Globus pallidus (tissue), 1 donor: ENCODE measurements around the gene EXTL2.
"Not testable (repeated sequence)": the region's sequence is repeated elsewhere in the genome, so short reads cannot be mapped to it uniquely, and the experiment has no call there.

ENCODE experiments used
- DNase-seq: peaks from one replicate; pipeline ENCODE4 v3.0.0-alpha.2; 2015; ENCODE audit warnings: low spot score

Gene EXTL2

GRCh38 chr1:100902365-100902764, 7.7 kb upstream of the EXTL2 start:
- no peak for DNase-seq

GRCh38 chr1:100896481-100896982, 1.9 kb upstream of the EXTL2 start:
- DNase-seq, result no peak

DNA sequence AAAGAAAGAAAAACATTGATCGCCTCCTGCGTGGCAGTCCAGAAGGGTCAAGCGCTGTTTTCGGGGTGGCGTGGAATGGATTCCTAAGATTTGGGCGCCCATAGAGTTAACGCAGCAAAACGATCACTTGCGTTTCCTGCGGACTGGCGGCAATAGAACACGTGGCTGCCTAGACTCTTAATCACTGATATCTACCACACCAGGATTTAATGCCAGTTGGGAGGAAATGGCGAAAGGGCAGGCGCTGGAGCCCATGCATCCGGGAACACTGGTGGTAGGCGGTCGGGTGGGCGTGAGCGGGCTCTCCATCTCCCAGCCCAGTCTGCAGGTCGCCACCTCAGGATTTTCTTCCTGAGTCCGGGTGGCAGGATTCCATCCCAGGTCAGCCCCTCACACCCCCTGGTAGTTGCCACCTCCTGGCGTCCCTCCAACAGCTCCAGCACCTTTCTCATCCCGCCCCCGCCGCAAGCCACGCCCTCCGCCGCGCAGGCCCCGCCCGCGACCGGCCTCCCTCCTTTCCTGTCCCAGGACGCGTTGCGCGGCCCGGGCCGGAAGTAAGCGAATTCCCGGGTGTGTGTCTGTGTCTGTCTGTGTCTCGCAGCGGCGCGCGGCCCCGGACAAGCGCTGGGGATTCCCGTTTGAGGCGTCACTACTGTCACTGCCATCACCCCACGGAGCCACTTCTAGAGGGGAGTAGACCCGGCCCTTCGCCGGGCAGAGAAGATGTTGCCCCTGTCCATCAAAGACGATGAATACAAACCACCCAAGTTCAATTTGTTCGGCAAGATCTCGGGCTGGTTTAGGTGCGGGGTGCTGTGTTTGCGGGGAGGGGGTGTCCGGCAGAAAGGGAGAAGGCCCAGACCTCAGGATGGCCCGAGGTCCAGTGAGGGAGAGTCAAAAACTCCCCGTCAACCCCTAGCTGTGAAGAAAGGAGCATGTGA, 1.2 kb upstream of the EXTL2 start, which contains the start of gene SLC30A7:
Gene SLC30A7, plus strand, starts transcription at position 551 of the 941 bp plus-strand sequence. Its CDS starts 173 bp downstream, at position 724.
- DNase-seq, result peak; percentile 90

GRCh38 chr1:100893718-100894117, 924 bp downstream of the EXTL2 start:
- no peak for DNase-seq

- DNase-seq, result no peak
Observed at GRCh38 chr1:100892554-100892953, 2.1 kb downstream of the EXTL2 start.

- DNase-seq, result no peak
Observed at GRCh38 chr1:100891380-100891779, 3.3 kb downstream of the EXTL2 start.

GRCh38 chr1:100889869-100890482, 4.7 kb downstream of the EXTL2 start:
- not testable (repeated sequence) for DNase-seq

DNA sequence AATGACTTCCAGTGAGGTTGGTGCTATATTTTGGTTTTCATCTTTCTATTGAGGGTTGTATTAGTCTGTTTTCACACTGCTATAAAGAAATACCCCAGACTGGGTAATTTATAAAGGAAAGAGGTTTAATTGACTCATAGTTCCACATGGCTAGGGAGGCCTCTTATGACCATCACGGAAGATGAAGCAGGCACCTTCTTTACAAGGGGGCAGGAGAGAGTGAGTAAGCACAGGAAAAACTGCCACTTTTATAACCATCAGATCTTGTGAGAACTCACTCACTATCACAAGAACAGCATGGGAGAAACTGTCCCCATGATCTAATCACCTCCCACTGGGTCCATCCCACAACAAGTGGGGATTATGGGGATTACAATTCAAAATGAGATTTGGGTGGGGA, 5.6 kb downstream of the EXTL2 start:
- DNase-seq, result not testable (repeated sequence)

- no peak for DNase-seq
Observed at GRCh38 chr1:100883963-100884362, 10.7 kb downstream of the EXTL2 start.

DNA sequence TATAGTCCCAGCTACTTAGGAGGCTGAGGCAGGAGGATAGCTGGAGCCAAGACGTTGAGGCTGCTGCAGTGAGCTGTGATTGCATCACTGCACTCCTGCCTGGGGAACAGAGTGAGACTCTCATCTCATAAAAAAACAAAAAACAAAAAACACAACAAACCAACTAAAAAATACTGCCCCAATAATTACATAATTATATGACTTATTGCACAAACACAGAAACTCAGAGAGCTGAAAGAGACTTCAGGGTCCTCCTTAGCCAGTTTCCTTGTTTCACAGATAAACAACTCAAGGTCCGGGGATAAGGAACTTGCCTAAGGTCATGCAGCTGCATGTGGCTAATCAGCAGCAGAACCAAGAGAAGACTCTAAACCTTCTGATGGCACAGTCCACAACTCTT, 11.9 kb downstream of the EXTL2 start:
- no peak for DNase-seq

GRCh38 chr1:100881687-100882086, 13.0 kb downstream of the EXTL2 start:
- no peak for DNase-seq

DNA sequence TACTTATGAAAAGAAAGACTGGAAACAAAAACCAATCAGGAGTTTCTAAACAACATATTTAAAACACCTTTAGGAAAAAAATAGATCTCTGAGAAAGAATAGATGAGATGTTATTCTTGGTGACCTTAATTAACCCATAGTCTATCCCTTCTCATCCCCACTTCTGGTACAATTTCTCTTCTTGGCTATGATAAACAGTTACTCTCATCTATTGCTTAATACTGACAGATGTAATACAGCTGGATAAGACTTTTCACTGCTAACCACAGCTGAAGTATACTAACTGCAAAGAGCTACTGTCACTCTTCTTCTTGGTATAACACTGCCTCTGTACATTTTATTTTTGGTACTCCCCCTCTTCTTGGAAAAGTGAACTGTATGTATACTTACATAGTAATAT, 15.2 kb downstream of the EXTL2 start:
- DNase-seq, result no peak

DNA sequence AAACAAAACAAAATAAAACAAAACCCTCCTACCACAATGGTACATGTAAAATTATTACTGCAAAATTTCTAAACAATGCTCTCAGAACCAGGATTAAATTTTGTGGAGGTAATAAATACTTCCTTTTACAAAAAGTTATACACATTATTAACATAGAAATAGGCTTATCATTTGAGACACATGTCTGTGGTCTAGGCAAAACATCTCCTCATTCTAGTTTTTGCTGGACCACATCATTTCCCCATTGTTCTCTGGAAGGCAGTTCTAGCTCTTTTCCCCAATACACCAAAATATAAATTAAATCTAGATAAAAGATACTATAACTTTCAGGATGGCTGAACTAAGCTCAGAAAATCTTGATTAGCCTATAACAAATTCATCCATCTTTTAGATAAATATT, 18.4 kb downstream of the EXTL2 start:
- no peak for DNase-seq

DNA sequence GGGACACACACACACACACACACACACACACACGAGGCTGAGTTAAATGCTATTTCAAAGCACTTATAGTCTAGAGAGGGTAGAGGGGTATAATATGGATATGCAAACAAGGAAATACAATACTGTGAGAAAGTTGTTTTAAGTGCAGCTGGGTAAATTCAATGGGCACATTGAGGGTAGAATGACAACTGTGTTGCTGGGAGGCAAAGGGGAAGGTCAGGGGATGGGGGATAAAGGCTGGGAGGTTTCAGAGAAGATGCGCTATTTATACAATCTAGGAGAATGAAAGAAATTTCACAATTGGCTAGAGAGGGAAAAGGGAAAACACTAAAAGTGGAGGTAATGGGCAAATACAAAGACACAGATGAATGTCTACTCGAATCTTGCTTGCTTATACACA, 19.4 kb downstream of the EXTL2 start:
- DNase-seq, result no peak

- DNase-seq, result no peak
Observed at GRCh38 chr1:100874433-100874832, 20.2 kb downstream of the EXTL2 start.

GRCh38 chr1:100869996-100870395, 24.6 kb downstream of the EXTL2 start:
- DNase-seq, result no peak

GRCh38 chr1:100868364-100868995, 26.2 kb downstream of the EXTL2 start:
- DNase-seq, result peak; percentile 37

DNA sequence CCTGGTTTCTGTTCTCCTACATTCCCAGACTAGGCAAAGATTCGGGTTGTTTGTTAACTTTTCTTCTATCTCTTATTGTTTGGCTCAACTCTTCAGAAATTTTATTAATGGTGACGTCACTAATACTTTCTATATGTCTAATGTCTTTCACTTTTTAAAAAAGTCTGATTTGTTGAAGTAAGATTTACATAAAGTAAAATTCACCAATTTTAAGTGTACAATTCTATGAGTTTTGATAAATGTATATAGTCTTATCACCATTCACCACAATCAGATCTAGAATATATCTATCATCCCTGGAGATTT, 27.8 kb downstream of the EXTL2 start:
- DNase-seq, result no peak

DNA sequence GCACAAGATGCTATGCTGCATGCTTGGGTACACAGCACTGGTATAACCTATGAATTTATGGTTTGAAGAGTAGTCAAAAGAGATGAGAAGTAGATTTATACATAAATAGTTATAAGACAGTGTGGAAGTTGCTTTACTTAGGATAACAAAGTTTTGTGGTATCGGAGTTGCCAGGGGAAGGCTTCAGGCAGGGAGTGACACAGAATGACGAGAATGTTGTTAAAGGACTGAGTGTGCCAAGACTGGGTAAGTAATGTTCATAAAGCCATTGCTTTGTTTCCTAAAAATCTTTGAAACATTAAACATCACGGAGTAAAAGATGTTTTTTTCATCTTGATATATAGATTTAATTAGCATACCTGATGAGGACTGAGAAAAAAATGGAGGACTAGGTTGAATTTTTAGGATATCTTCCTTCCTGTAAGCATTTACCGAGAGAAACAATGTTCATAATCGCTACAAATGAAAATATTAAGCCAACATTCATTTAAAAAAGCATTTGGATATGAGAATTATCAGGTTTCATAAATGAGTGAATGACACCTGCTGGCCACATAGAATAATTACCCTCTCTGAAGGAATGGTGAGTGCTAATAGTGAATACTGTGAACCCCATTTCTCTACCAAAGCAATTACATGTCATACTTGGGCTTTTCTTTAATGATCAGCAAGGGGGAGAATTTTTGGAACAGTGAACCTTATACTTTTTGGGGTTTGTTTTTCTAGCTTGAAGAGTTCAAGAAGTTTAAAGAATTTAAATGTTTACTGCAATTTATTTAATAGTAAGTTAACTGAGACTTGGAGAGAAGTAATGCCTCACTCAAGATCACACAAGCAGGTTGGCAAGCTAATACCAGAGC, 28.4 kb downstream of the EXTL2 start:
- DNase-seq, result no peak

DNA sequence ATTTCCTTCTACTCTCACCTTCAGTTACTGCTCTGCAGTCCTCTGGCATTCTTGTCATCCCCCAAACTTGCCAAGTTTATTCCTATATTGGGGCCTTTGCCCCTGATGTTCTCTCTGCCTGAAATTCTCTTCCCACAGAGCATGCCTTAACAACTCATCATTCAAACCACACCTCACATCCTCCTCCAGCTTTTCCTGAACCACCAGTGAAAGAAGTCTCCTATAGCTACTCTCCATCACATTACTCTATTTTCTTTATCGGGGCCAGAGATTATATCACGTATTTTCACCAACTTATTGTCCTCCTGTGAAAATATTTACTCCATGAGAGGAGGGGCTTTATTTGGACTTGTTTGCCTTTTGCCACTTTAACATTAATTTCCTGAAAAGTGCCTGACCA, 32.1 kb downstream of the EXTL2 start:
- no peak for DNase-seq

GRCh38 chr1:100861379-100861778, 33.3 kb downstream of the EXTL2 start:
- no peak for DNase-seq
